ENCODE measurements around the gene EVA1B. TPM values are rescaled to one million over a fixed set of nuclear protein-coding genes. Genes with fewer than 3 reads are reported as not detected.

The EVA1B gene
- total RNA-seq, 1 experiment from 2014 or later = 25.1 TPM

GRCh38 chr1:36349241-36349671 lies 25.8 kb upstream of the EVA1B start:
- no peak overlapping the region for H3K27ac ChIP-seq (ENCODE audit: low read depth, low read length)
- ChIA-PET CTCF (no interaction called here), POLR2A (no interaction called here), RAD21 (ENCODE audit: low non-redundant PET in 1 of 2, low total read pairs in 2 of 2, uncharacterized antibody in 2 of 2, unreplicated experiment in 2 of 2) (no interaction called here)
- no peak overlapping the region for H2AFZ ChIP-seq (ENCODE audit: low read depth, low read length, poor library complexity, severe bottlenecking)
- no peaks in the 10 kb centered on the region for H3K9me2 ChIP-seq (ENCODE audit: insufficient read depth)
- H3K4me1 ChIP-seq (ENCODE audit: control insufficient read depth in 1 of 2, insufficient read depth in 2 of 2, low read length in 2 of 2) = peaks cover 6 to 50% of the 10 kb centered on the region in 2 experiments; a peak in 3 of 4 replicates
- peaks cover 16 to 19% of the 10 kb centered on the region in 2 experiments; a peak in 3 of 4 replicates for H3K36me3 ChIP-seq (ENCODE audit: control insufficient read depth in 1 of 2, insufficient read depth in 2 of 2, low read length in 2 of 2)
- ATAC-seq = no peak
- H3K79me2 ChIP-seq (ENCODE audit: insufficient read depth, low read length) = no peaks in the 10 kb centered on the region
- no TSS peak for BruUV-seq (replicated peaks)
- H3K27me3 ChIP-seq (ENCODE audit: insufficient read depth, low read length) = no peaks in the 10 kb centered on the region
- no peaks in the 10 kb centered on the region for H4K20me1 ChIP-seq (ENCODE audit: insufficient read depth)
- H3K9ac ChIP-seq (ENCODE audit: low read length) = peak overlapping the region; percentile 26; the same call in 1 of the 2 replicates
- intact Hi-C loops (cut with micrococcal nuclease) = no loop called here
- DNase-seq (ENCODE audit: low read depth, low spot score) = no peak
- H3K4me3 ChIP-seq (replicated peaks in 1 of 2; ENCODE audit: low read depth in 1 of 2, low read length in 2 of 2) = no peak overlapping the region
- peak overlapping the region; percentile 78; the same call in 1 of the 2 replicates for H3K4me2 ChIP-seq (ENCODE audit: low read length)
- H3K9me3 ChIP-seq (ENCODE audit: control insufficient read depth in 1 of 2, insufficient read depth in 1 of 2, low read depth in 1 of 2, low read length in 2 of 2) = no peaks in the 10 kb centered on the region
- TF ChIP-seq ELF1 (IDR thresholded peaks at IDR 0.05; ENCODE audit: borderline replicate concordance, low read depth) (no peak), POLR2AphosphoS5 (IDR thresholded peaks at IDR 0.05; ENCODE audit: low read depth, low read length) (no peak), MAX (IDR thresholded peaks at IDR 0.05) (no peak), CEBPB (IDR thresholded peaks at IDR 0.05; ENCODE audit: low read depth) (no peak), CBX3 (IDR thresholded peaks at IDR 0.05; ENCODE audit: low read depth) (no peak), CTCF (IDR thresholded peaks at IDR 0.05 in 2 of 3, conservative IDR thresholded peaks at IDR 0.05 in 1 of 3; ENCODE audit: borderline replicate concordance in 1 of 3, insufficient read depth in 1 of 3, low read depth in 2 of 3, low read length in 2 of 3) (no peak), ATF3 (IDR thresholded peaks at IDR 0.05) (no peak), TCF7L2 (IDR thresholded peaks at IDR 0.05; ENCODE audit: borderline replicate concordance, extremely low read depth, insufficient read depth, insufficient read length) (no peak), EZH2phosphoT487 (IDR thresholded peaks at IDR 0.05; ENCODE audit: borderline replicate concordance) (no peak), SP1 (IDR thresholded peaks at IDR 0.05; ENCODE audit: low read depth) (no peak), SRF (IDR thresholded peaks at IDR 0.05; ENCODE audit: low read depth) (no peak), RAD21 (IDR thresholded peaks at IDR 0.05; ENCODE audit: low read depth) (no peak)
